T-helper 2 cell treated with Interferon-gamma antibody and Interleukin-4, amounts not matched to agents 100 ng/mL and 5 ng/mL, for 36 hours (primary cell): Measurements from ENCODE around the gene TWF2. TPM values are rescaled to one million over a fixed set of nuclear protein-coding genes. Genes with fewer than 3 reads are reported as not detected.

Experiments used
- intact Hi-C: fragments of 100-400 bp; cut with micrococcal nuclease; formaldehyde crosslinking; loops from one replicate; pipeline ENCODE4 v1.15.1; 2023
- total RNA-seq: library from RNA; stranded (reverse); gene quantifications from 2 replicates; pipeline ENCODE4 v1.2.3, GENCODE V29; 2022

TWF2 gene
- total RNA-seq, 1 donor from 2014 or later, result 109 TPM

GRCh38 chr3:52210037-52210436, 28.9 kb downstream of the TWF2 start:
- intact Hi-C loops, result no loop called here

GRCh38 chr3:52208556-52208955, 30.4 kb downstream of the TWF2 start:
- intact Hi-C loops, result no loop called here

- intact Hi-C loops, result no loop called here
Measured at GRCh38 chr3:52205727-52206372, 33.1 kb downstream of the TWF2 start.

GRCh38 chr3:52204337-52205073, 34.5 kb downstream of the TWF2 start:
- intact Hi-C loops, result no loop called here

- intact Hi-C loops, result no loop called here
Measured at GRCh38 chr3:52203701-52204100, 35.3 kb downstream of the TWF2 start.

GRCh38 chr3:52202384-52203077, 36.4 kb downstream of the TWF2 start:
- intact Hi-C loops, result no loop called here

GRCh38 chr3:52200981-52201679, 37.8 kb downstream of the TWF2 start:
- intact Hi-C loops, result no loop called here

GRCh38 chr3:52198643-52199608, 40.0 kb downstream of the TWF2 start:
- intact Hi-C loops, result loop anchor here (1.0 to 2.0 kb wide), 3 partner anchors 21 to 258 kb away; partner anchors contain the start of genes POC1A and RRP9

- intact Hi-C loops, result loop anchor here (1.0 to 2.0 kb wide), 3 partner anchors 22 to 257 kb away; partner anchors contain the start of genes POC1A and RRP9
Measured at GRCh38 chr3:52197842-52198625, 40.9 kb downstream of the TWF2 start, which contains the start of gene ALAS1. Gene ALAS1, plus strand, starts transcription at chr3:52198160. Its CDS starts 1,082 bp downstream, at chr3:52199242.

- intact Hi-C loops, result no loop called here
Measured at GRCh38 chr3:52197499-52197841, 41.5 kb downstream of the TWF2 start.

GRCh38 chr3:52196977-52197376, 42.0 kb downstream of the TWF2 start:
- intact Hi-C loops, result no loop called here

GRCh38 chr3:52195823-52196331, 43.1 kb downstream of the TWF2 start:
- intact Hi-C loops, result no loop called here

- intact Hi-C loops, result no loop called here
Measured at GRCh38 chr3:52195291-52195597, 43.7 kb downstream of the TWF2 start.

- intact Hi-C loops, result no loop called here
Measured at GRCh38 chr3:52194485-52195290, 44.3 kb downstream of the TWF2 start.

GRCh38 chr3:52193065-52193464, 45.9 kb downstream of the TWF2 start:
- intact Hi-C loops, result no loop called here

GRCh38 chr3:52191663-52192062, 47.3 kb downstream of the TWF2 start:
- intact Hi-C loops, result no loop called here

GRCh38 chr3:52190294-52191074, 48.5 kb downstream of the TWF2 start:
- intact Hi-C loops, result no loop called here

- intact Hi-C loops, result no loop called here
Measured at GRCh38 chr3:52188556-52188955, 50.4 kb downstream of the TWF2 start.
